H9 (cell line): Measurements from ENCODE around the gene ADAM22. TPM values are rescaled to one million over a fixed set of nuclear protein-coding genes. Genes with fewer than 3 reads are reported as not detected.

Experiments used
- DNase-seq: peaks from one replicate; pipeline ENCODE4 v3.0.0-alpha.2; 2017
- H2AFZ ChIP-seq: one replicate; pipeline ENCODE4 v1.6.1; 2013; ENCODE audit warnings: mild to moderate bottlenecking, low read length, control low read depth, moderate library complexity
- H2AK5ac ChIP-seq: 2 replicates; pipeline ENCODE4 v1.6.1; 2013; ENCODE audit warnings: low read length, control low read depth, mixed read lengths; ENCODE audit not compliant: insufficient read length
- H2BK120ac ChIP-seq: one replicate; pipeline ENCODE4 v1.6.1; 2013; ENCODE audit warnings: low read depth, mild to moderate bottlenecking, low read length, control low read depth, inconsistent platforms; ENCODE audit not compliant: poor library complexity, severe bottlenecking
- H2BK12ac ChIP-seq: 2 replicates; pipeline ENCODE4 v1.6.1; 2013; ENCODE audit warnings: low read length, control low read depth, mixed read lengths, low read depth; ENCODE audit not compliant: insufficient read length
- H2BK15ac ChIP-seq: 2 replicates; pipeline ENCODE4 v1.6.1; 2013; ENCODE audit warnings: low read depth, low read length, control low read depth
- H2BK20ac ChIP-seq: one replicate; pipeline ENCODE4 v1.6.1; 2013; ENCODE audit warnings: low read depth, mild to moderate bottlenecking, low read length, control low read depth, inconsistent platforms; ENCODE audit not compliant: poor library complexity, severe bottlenecking
- H2BK5ac ChIP-seq: 2 replicates; pipeline ENCODE4 v1.6.1; 2013; ENCODE audit warnings: low read length, control low read depth, mixed read lengths; ENCODE audit not compliant: insufficient read length
- H3K14ac ChIP-seq: 2 replicates; pipeline ENCODE4 v1.6.1; 2013; ENCODE audit warnings: low read length, control low read depth; ENCODE audit not compliant: insufficient read depth
- H3K18ac ChIP-seq: 2 replicates; pipeline ENCODE4 v1.6.1; 2013; ENCODE audit warnings: low read depth, mild to moderate bottlenecking, mixed read lengths, low read length, control low read depth; ENCODE audit not compliant: insufficient read length
- H3K23ac ChIP-seq: 2 replicates; pipeline ENCODE4 v1.6.1; 2013; ENCODE audit warnings: low read length, control low read depth, mixed read lengths, low read depth; ENCODE audit not compliant: insufficient read length
- H3K23me2 ChIP-seq: 2 replicates; pipeline ENCODE4 v1.6.1; 2013; ENCODE audit warnings: low read depth, mild to moderate bottlenecking, mixed read lengths, low read length, control low read depth; ENCODE audit not compliant: insufficient read length, poor library complexity, severe bottlenecking
- H3K27ac ChIP-seq: 2 replicates; pipeline ENCODE4 v1.5.1; 2013; ENCODE audit warnings: low read length, control low read depth, mixed read lengths, low read depth; ENCODE audit not compliant: insufficient read length
- H3K27me3 ChIP-seq: 2 replicates; pipeline ENCODE4 v1.6.1; 2013; ENCODE audit warnings: low read length, control low read depth, inconsistent platforms; ENCODE audit not compliant: insufficient read depth
- H3K4ac ChIP-seq: 2 replicates; pipeline ENCODE4 v1.6.1; 2013; ENCODE audit warnings: low read depth, mild to moderate bottlenecking, control low read depth, inconsistent platforms, low read length, moderate library complexity
- H3K4me1 ChIP-seq: 2 replicates; pipeline ENCODE4 v1.6.1; 2013; ENCODE audit warnings: low read length, control low read depth, inconsistent platforms; ENCODE audit not compliant: insufficient read depth
- H3K4me2 ChIP-seq: 2 replicates; pipeline ENCODE4 v1.6.1; 2013; ENCODE audit warnings: low read length, control low read depth, mixed read lengths; ENCODE audit not compliant: insufficient read length, insufficient read depth
- H3K56ac ChIP-seq: 2 replicates; pipeline ENCODE4 v1.6.1; 2013; ENCODE audit warnings: low read depth, mild to moderate bottlenecking, mixed read lengths, low read length, control low read depth; ENCODE audit not compliant: insufficient read length
- H3K79me1 ChIP-seq: 2 replicates; pipeline ENCODE4 v1.6.1; 2013; ENCODE audit warnings: low read depth, mild to moderate bottlenecking, moderate library complexity, low read length, control low read depth, inconsistent platforms; ENCODE audit not compliant: insufficient read depth, poor library complexity, severe bottlenecking
- H3K79me2 ChIP-seq: 2 replicates; pipeline ENCODE4 v1.6.1; 2013; ENCODE audit warnings: low read length, control low read depth, inconsistent platforms; ENCODE audit not compliant: insufficient read depth
- H3K9ac ChIP-seq: 2 replicates; pipeline ENCODE4 v1.6.1; 2013; ENCODE audit warnings: low read length, control low read depth, mixed read lengths; ENCODE audit not compliant: insufficient read length; ENCODE audit errors: extremely low read depth
- H3K9me3 ChIP-seq: one replicate; pipeline ENCODE4 v1.6.1; 2013; ENCODE audit warnings: low read depth, low read length, inconsistent platforms; ENCODE audit not compliant: control insufficient read depth
- H3T11ph ChIP-seq: one replicate; pipeline ENCODE4 v1.6.1; 2013; ENCODE audit warnings: mild to moderate bottlenecking, low read length, control low read depth, inconsistent platforms
- H4K20me1 ChIP-seq: one replicate; pipeline ENCODE4 v1.6.1; 2013; ENCODE audit not compliant: control insufficient read depth, insufficient read length, insufficient read depth
- H4K5ac ChIP-seq: 2 replicates; pipeline ENCODE4 v1.6.1; 2013; ENCODE audit warnings: low read depth, mild to moderate bottlenecking, mixed read lengths, low read length, control low read depth; ENCODE audit not compliant: insufficient read length
- H4K8ac ChIP-seq: replicated peaks from 2 replicates; pipeline ENCODE4 v1.6.1; 2013; ENCODE audit warnings: low read length, control low read depth, mixed read lengths, low read depth; ENCODE audit not compliant: insufficient read length
- H4K91ac ChIP-seq: 2 replicates; pipeline ENCODE4 v1.6.1; 2013; ENCODE audit warnings: low read depth, mild to moderate bottlenecking, moderate library complexity, mixed read lengths, low read length, control low read depth; ENCODE audit not compliant: insufficient read length
- H3K27ac Mint-ChIP-seq, 3 experiments: 2 replicates in 2 of 3; 3 replicates in 1 of 3; pipeline ENCODE4 v1.8.0; 2020 to 2021; ENCODE audit warnings: mixed read lengths in 3 of 3, mild to moderate bottlenecking in 1 of 3, moderate library complexity in 1 of 3
- H3K27me3 Mint-ChIP-seq: 2 replicates; pipeline ENCODE4 v1.8.0; 2021; ENCODE audit warnings: low read depth, mild to moderate bottlenecking, moderate library complexity, mixed read lengths
- H3K36me3 Mint-ChIP-seq, 3 experiments: 2 replicates in 2 of 3; 3 replicates in 1 of 3; pipeline ENCODE4 v1.8.0; 2020 to 2021; ENCODE audit warnings: low read depth in 3 of 3, mixed read lengths in 3 of 3; ENCODE audit not compliant: insufficient read depth in 1 of 3
- H3K4me1 Mint-ChIP-seq, 2 experiments: 2 replicates each; pipeline ENCODE4 v1.8.0; 2020; ENCODE audit warnings: mixed read lengths in 2 of 2
- H3K4me3 Mint-ChIP-seq, 2 experiments: 2 replicates in 1 of 2; 3 replicates in 1 of 2; pipeline ENCODE4 v1.8.0; 2020 to 2021; ENCODE audit warnings: mild to moderate bottlenecking in 2 of 2, mixed read lengths in 2 of 2, moderate library complexity in 1 of 2
- H3K9me3 Mint-ChIP-seq, 2 experiments: 2 replicates in 1 of 2; 3 replicates in 1 of 2; pipeline ENCODE4 v1.8.0; 2020; ENCODE audit warnings: mild to moderate bottlenecking in 2 of 2, mixed read lengths in 2 of 2, moderate library complexity in 1 of 2
- CTCF ChIP-seq: fragments of 200-600 bp; sonication (generic); conservative IDR thresholded peaks from 3 replicates; pipeline ENCODE4 v1.8.0; 2021; ENCODE audit warnings: antibody characterized with exemption, mild to moderate bottlenecking
- WGBS: extraction: QIAGEN DNeasy Blood & Tissue Kit; methylation state at CpG from one replicate; pipeline ENCODE4 v1.1.7; 2013; ENCODE audit warnings: missing lambda C conversion rate, low lambda C conversion rate, mixed read lengths; ENCODE audit not compliant: insufficient read length; ENCODE audit errors: extremely low coverage; 5-methylcytosine and 5-hydroxymethylcytosine counted together
- total RNA-seq: library from RNA; stranded (reverse); gene quantifications from 2 replicates; pipeline ENCODE4 v1.2.1, GENCODE V29; 2021

The ADAM22 gene
- total RNA-seq, 1 experiment from 2014 or later = 8.7 TPM

DNA sequence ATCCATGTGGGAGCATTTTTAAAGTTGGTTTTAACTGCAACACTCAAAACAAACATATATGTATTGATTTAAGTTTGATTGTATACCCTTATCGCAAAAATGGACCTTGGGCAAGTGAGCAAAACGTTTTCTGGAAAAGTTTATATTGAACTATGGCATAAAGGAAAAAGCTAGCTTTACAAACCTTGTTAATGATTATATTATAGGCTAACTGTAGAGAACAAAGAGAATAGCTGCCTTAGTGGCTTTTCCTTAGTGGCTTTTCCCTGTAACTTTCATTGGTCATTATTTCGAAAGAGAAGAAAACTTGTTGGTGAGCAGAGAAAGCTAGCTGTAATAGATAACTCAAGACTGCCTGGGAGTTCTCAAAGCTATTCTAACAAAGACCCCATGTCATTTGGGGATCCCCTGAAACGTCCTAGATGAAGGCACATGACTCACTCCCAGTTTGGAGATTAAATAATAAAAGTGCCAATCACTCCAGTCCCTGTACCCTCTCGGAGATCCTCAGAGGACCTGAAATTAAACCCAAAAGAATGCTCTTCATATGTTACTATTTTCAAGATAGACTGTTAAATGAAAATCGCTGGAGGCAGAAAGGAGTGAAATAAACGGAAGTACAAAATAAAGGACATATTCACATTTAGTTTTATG, 193.7 kb downstream of the ADAM22 start:
- no peak overlapping the region for H3K4me3 Mint-ChIP-seq
- Histone ChIP-seq H4K20me1 (no peaks in the 10 kb centered on the region), H3K4me2 (no peak overlapping the region)

More for the DNA sequence above, 193.7 kb downstream of the ADAM22 start:
- Mint-ChIP-seq H3K27ac (no peak overlapping the region; a peak in 2 of 7 replicates), H3K36me3 (no peaks in the 10 kb centered on the region), H3K9me3 (no peaks in the 10 kb centered on the region), H3K27me3 (no peaks in the 10 kb centered on the region), H3K4me1 (no peaks in the 10 kb centered on the region)
- Histone ChIP-seq H4K8ac (no peak overlapping the region), H3K79me2 (no peaks in the 10 kb centered on the region), H2BK5ac (no peak overlapping the region), H2AK5ac (no peak overlapping the region), H2BK120ac (no peak overlapping the region), H2BK20ac (no peak overlapping the region), H4K91ac (no peak overlapping the region), H3K23me2 (no peaks in the 10 kb centered on the region), H3K9me3 (no peaks in the 10 kb centered on the region), H3K79me1 (no peaks in the 10 kb centered on the region), H4K5ac (no peak overlapping the region), H2BK12ac (no peak overlapping the region), H2BK15ac (no peak overlapping the region), H3K56ac (no peak overlapping the region), H3K4ac (no peak overlapping the region), H3K14ac (no peak overlapping the region), H3K18ac (no peak overlapping the region), H3K9ac (no peak overlapping the region), H3K23ac (no peak overlapping the region), H3K27ac (no peak overlapping the region), H3T11ph (no peak overlapping the region), H2AFZ (no peak overlapping the region), H3K4me1 (no peaks in the 10 kb centered on the region), H3K27me3 (no peaks in the 10 kb centered on the region)
- no CpG with 5 or more reads among the region's 7 CpGs for WGBS
- DNase-seq = no peak
- no peak for TF ChIP-seq CTCF
